ENCODE measurements around the gene CRNKL1.

GRCh38 chr20:20052074-20052970 is at the start of gene CRNKL1, which contains the start of gene CFAP61:
- peak in 2 of 7 experiments; percentile 12 to 24 for TF ChIP-seq CTCF (IDR thresholded peaks at IDR 0.05)
- no peak for TF ChIP-seq POLR2A (IDR thresholded peaks at IDR 0.05)
- TF ChIP-seq EP300 (IDR thresholded peaks at IDR 0.05): no peak

All from stomach (tissue), 4 donors.